Activated naive CD8-positive, alpha-beta T cell treated with anti-CD3 and anti-CD28 coated beads, Interleukin-2, amount 10 ng/mL, durations not matched to agents 7 days and 5 days (primary cell): Measurements from ENCODE around the gene SCN4A. TPM values are rescaled to one million over a fixed set of nuclear protein-coding genes. Genes with fewer than 3 reads are reported as not detected.
A peak's percentile ranks its signal among the peaks of the same experiment; 100 is the strongest.

Experiments used
- ATAC-seq: fragments of 150-1000 bp; cut with Tn5 transposase; one replicate; pipeline ENCODE4 v1.10.0; 2021; ENCODE audit warnings: low read depth, moderate library complexity
- POLR2A ChIA-PET: fragments of 350-600 bp; sonication (Branson Sonifier 250); formaldehyde crosslinking; loops from one replicate; lab custom pipeline; 2021; ENCODE audit warnings: antibody characterized with exemption; lab: Charles Lee
- DNase-seq: peaks from one replicate; pipeline ENCODE4 v3.0.0; 2021
- H3K27ac Mint-ChIP-seq: one replicate; pipeline ENCODE4 v1.8.0; 2022; ENCODE audit warnings: mild to moderate bottlenecking, mixed read lengths
- H3K27me3 Mint-ChIP-seq: one replicate; pipeline ENCODE4 v1.8.0; 2022; ENCODE audit warnings: mild to moderate bottlenecking, moderate library complexity, mixed read lengths
- H3K36me3 Mint-ChIP-seq: one replicate; pipeline ENCODE4 v1.8.0; 2021; ENCODE audit warnings: mild to moderate bottlenecking, mixed read lengths
- H3K4me1 Mint-ChIP-seq: one replicate; pipeline ENCODE4 v1.8.0; 2021; ENCODE audit warnings: mixed read lengths
- H3K4me3 Mint-ChIP-seq: one replicate; pipeline ENCODE4 v1.8.0; 2022; ENCODE audit warnings: mild to moderate bottlenecking, moderate library complexity, mixed read lengths
- H3K9me3 Mint-ChIP-seq: one replicate; pipeline ENCODE4 v1.8.0; 2021; ENCODE audit warnings: mixed read lengths
- total RNA-seq, 2 experiments: library from RNA; stranded (reverse); gene quantifications; one replicate each; pipeline ENCODE4 v1.2.3, GENCODE V29; 2021

The SCN4A gene
- total RNA-seq, 2 experiments from 2014 or later: not detected

GRCh38 chr17:63969278-63969677 is 3.4 kb downstream of the SCN4A start:
- H3K27me3 Mint-ChIP-seq: peaks cover 12% of the 10 kb centered on the region
- no peak overlapping the region for H3K4me3 Mint-ChIP-seq
- DNase-seq (no peak), ATAC-seq (no peak)
- no peak overlapping the region for H3K27ac Mint-ChIP-seq
- POLR2A ChIA-PET: no interaction called here
- no peaks in the 10 kb centered on the region for H3K9me3 Mint-ChIP-seq
- no peaks in the 10 kb centered on the region for H3K36me3 Mint-ChIP-seq
- H3K4me1 Mint-ChIP-seq: peaks cover 7% of the 10 kb centered on the region

GRCh38 chr17:63967953-63968352 is 4.8 kb downstream of the SCN4A start:
- no peaks in the 10 kb centered on the region for H3K9me3 Mint-ChIP-seq
- ATAC-seq (no peak), DNase-seq (no peak)
- POLR2A ChIA-PET: no interaction called here
- peaks cover 14% of the 10 kb centered on the region for H3K27me3 Mint-ChIP-seq
- no peak overlapping the region for H3K27ac Mint-ChIP-seq
- H3K4me1 Mint-ChIP-seq: peaks cover 6% of the 10 kb centered on the region
- no peak overlapping the region for H3K4me3 Mint-ChIP-seq
- no peaks in the 10 kb centered on the region for H3K36me3 Mint-ChIP-seq

GRCh38 chr17:63966646-63967264 is 6.0 kb downstream of the SCN4A start:
- Mint-ChIP-seq H3K27me3 (peaks cover 12% of the 10 kb centered on the region), H3K9me3 (no peaks in the 10 kb centered on the region), H3K4me3 (peak overlapping the region; percentile 47), H3K27ac (peak overlapping the region; percentile 39), H3K36me3 (no peaks in the 10 kb centered on the region), H3K4me1 (peaks cover 7% of the 10 kb centered on the region)
- POLR2A ChIA-PET: interaction anchor here (1.0 to 1.5 kb wide), 3 partner anchors 10 to 53 kb away, joined by 3 to 4 read pairs (median 3); no protein-coding TSS in a partner anchor
- DNase-seq (no peak), ATAC-seq (peak; percentile 94)

GRCh38 chr17:63963123-63963522 is 9.6 kb downstream of the SCN4A start:
- H3K4me3 Mint-ChIP-seq: no peak overlapping the region
- no peaks in the 10 kb centered on the region for H3K36me3 Mint-ChIP-seq
- no peak overlapping the region for H3K27ac Mint-ChIP-seq
- no peak for DNase-seq
- H3K4me1 Mint-ChIP-seq: peaks cover 7% of the 10 kb centered on the region
- H3K27me3 Mint-ChIP-seq: peaks cover 2% of the 10 kb centered on the region
- H3K9me3 Mint-ChIP-seq: no peaks in the 10 kb centered on the region
- POLR2A ChIA-PET: interaction anchor here (0.9 kb wide), 1 partner anchor 57 kb away, joined by 3 read pairs; the partner anchor contains the start of gene ICAM2
- ATAC-seq: no peak

GRCh38 chr17:63962298-63962744 is 10.4 kb downstream of the SCN4A start:
- DNase-seq (no peak), ATAC-seq (no peak)
- H3K27ac Mint-ChIP-seq: no peak overlapping the region
- H3K27me3 Mint-ChIP-seq: peaks cover 2% of the 10 kb centered on the region
- H3K36me3 Mint-ChIP-seq: no peaks in the 10 kb centered on the region
- H3K4me3 Mint-ChIP-seq: no peak overlapping the region
- H3K4me1 Mint-ChIP-seq: peaks cover 7% of the 10 kb centered on the region
- no peaks in the 10 kb centered on the region for H3K9me3 Mint-ChIP-seq
- POLR2A ChIA-PET: no interaction called here

GRCh38 chr17:63961355-63962212 is 11.1 kb downstream of the SCN4A start:
- POLR2A ChIA-PET: interaction anchor here (0.7 to 0.8 kb wide), 2 partner anchors 24 to 301 kb away, joined by 3 read pairs; partner anchors contain the start of gene TEX2
- no peak overlapping the region for H3K4me3 Mint-ChIP-seq
- no peaks in the 10 kb centered on the region for H3K9me3 Mint-ChIP-seq
- H3K4me1 Mint-ChIP-seq: peaks cover 2% of the 10 kb centered on the region
- peaks cover 2% of the 10 kb centered on the region for H3K27me3 Mint-ChIP-seq
- H3K27ac Mint-ChIP-seq: no peak overlapping the region
- H3K36me3 Mint-ChIP-seq: no peaks in the 10 kb centered on the region
- ATAC-seq: no peak
- DNase-seq: no peak

- Mint-ChIP-seq H3K9me3 (no peaks in the 10 kb centered on the region), H3K4me3 (no peak overlapping the region), H3K4me1 (peaks cover 2% of the 10 kb centered on the region), H3K27ac (no peak overlapping the region), H3K36me3 (no peaks in the 10 kb centered on the region), H3K27me3 (peaks cover 2% of the 10 kb centered on the region)
- ATAC-seq (no peak), DNase-seq (no peak)
- POLR2A ChIA-PET: no interaction called here
Measured at GRCh38 chr17:63960430-63960829, 12.3 kb downstream of the SCN4A start.

- Mint-ChIP-seq H3K27ac (no peak overlapping the region), H3K9me3 (no peaks in the 10 kb centered on the region), H3K4me1 (peaks cover 2% of the 10 kb centered on the region), H3K36me3 (no peaks in the 10 kb centered on the region), H3K4me3 (no peak overlapping the region), H3K27me3 (peaks cover 5% of the 10 kb centered on the region)
- DNase-seq: no peak
- POLR2A ChIA-PET: no interaction called here
- no peak for ATAC-seq
Measured at GRCh38 chr17:63960006-63960405, 12.7 kb downstream of the SCN4A start.

- H3K27me3 Mint-ChIP-seq: peaks cover 2% of the 10 kb centered on the region
- no peak overlapping the region for H3K27ac Mint-ChIP-seq
- ATAC-seq: no peak
- POLR2A ChIA-PET: interaction anchor here (1.2 to 1.5 kb wide), 2 partner anchors 10 kb away, joined by 4 read pairs; no protein-coding TSS in a partner anchor
- H3K4me3 Mint-ChIP-seq: no peak overlapping the region
- H3K36me3 Mint-ChIP-seq: no peaks in the 10 kb centered on the region
- no peak for DNase-seq
- H3K4me1 Mint-ChIP-seq: peaks cover 9% of the 10 kb centered on the region
- no peaks in the 10 kb centered on the region for H3K9me3 Mint-ChIP-seq
Measured at GRCh38 chr17:63956296-63956920, 16.3 kb downstream of the SCN4A start.

GRCh38 chr17:63955791-63956190 is 16.9 kb downstream of the SCN4A start:
- POLR2A ChIA-PET: interaction anchor here (1.2 to 1.5 kb wide), 2 partner anchors 9 to 11 kb away, joined by 4 read pairs; no protein-coding TSS in a partner anchor
- H3K27ac Mint-ChIP-seq: no peak overlapping the region
- peaks cover 2% of the 10 kb centered on the region for H3K27me3 Mint-ChIP-seq
- no peak overlapping the region for H3K4me3 Mint-ChIP-seq
- no peak for ATAC-seq
- H3K9me3 Mint-ChIP-seq: no peaks in the 10 kb centered on the region
- no peak for DNase-seq
- peaks cover 9% of the 10 kb centered on the region for H3K4me1 Mint-ChIP-seq
- H3K36me3 Mint-ChIP-seq: no peaks in the 10 kb centered on the region

- H3K36me3 Mint-ChIP-seq: no peaks in the 10 kb centered on the region
- H3K4me3 Mint-ChIP-seq: no peak overlapping the region
- H3K9me3 Mint-ChIP-seq: no peaks in the 10 kb centered on the region
- no peak overlapping the region for H3K27ac Mint-ChIP-seq
- DNase-seq (no peak), ATAC-seq (no peak)
- peaks cover 2% of the 10 kb centered on the region for H3K27me3 Mint-ChIP-seq
- peaks cover 9% of the 10 kb centered on the region for H3K4me1 Mint-ChIP-seq
- POLR2A ChIA-PET: no interaction called here
Measured at GRCh38 chr17:63955232-63955631, 17.5 kb downstream of the SCN4A start.

GRCh38 chr17:63954402-63955063 is 18.2 kb downstream of the SCN4A start:
- no peaks in the 10 kb centered on the region for H3K36me3 Mint-ChIP-seq
- H3K9me3 Mint-ChIP-seq: no peaks in the 10 kb centered on the region
- peak overlapping the region; percentile 60 for H3K27ac Mint-ChIP-seq
- H3K4me3 Mint-ChIP-seq: peak overlapping the region; percentile 18
- ATAC-seq (peak; percentile 72), DNase-seq (no peak)
- H3K4me1 Mint-ChIP-seq: peaks cover 9% of the 10 kb centered on the region
- peaks cover 2% of the 10 kb centered on the region for H3K27me3 Mint-ChIP-seq
- POLR2A ChIA-PET: no interaction called here
